ENCODE data around the gene HAUS8.

GRCh38 chr19:17026706-17027534 is 48.3 kb downstream of the HAUS8 start, which contains the start of gene CPAMD8:
- no peak for TF ChIP-seq CTCF (conservative IDR thresholded peaks at IDR 0.05; ENCODE audit: low read depth, low read length)
- no peak for TF ChIP-seq EZH2phosphoT487 (IDR thresholded peaks at IDR 0.05; ENCODE audit: borderline replicate concordance, low read length)

Data from PC-3 (cell line).